ENCODE measurements around the gene PLPP1. TPM values are rescaled to one million over a fixed set of nuclear protein-coding genes. Genes with fewer than 3 reads are reported as not detected.

The PLPP1 gene
- total and polyA plus RNA-seq, 7 donors: 22.0 to 81.5 (median 40.6) TPM

DNA sequence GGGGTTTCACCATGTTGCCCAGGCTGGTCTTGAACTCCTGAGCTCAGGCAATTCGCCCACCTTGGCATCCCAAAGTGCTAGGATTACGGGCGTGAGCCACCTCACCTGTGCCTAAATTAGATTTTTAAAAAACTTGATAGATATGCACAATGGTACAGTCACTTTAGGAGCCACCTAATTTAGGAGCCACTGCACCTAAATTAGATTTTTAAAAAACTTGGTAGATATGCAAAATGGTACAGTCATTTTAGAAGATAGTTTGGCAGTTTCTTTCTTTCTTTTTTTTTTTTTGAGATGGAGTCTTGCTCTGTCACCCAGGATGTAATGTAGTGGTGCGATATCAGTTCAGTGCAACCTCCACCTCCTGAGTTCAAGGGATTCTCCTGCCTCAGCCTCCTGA lies 37.8 kb upstream of the PLPP1 start:
- Histone ChIP-seq H3K36me3 (ENCODE audit: insufficient read depth in 1 of 2, low read depth in 1 of 2) (no peaks in the 10 kb centered on the region), H3K27ac (no peak overlapping the region), H3K9me3 (no peaks in the 10 kb centered on the region), H3K4me1 (peaks cover 28% of the 10 kb centered on the region), H3K27me3 (ENCODE audit: insufficient read depth in 3 of 3, low read length in 2 of 3) (no peaks in the 10 kb centered on the region), H3K4me3 (no peak overlapping the region)
- no peak for TF ChIP-seq CTCF (IDR thresholded peaks at IDR 0.05)
- intact Hi-C loops (cut with DNase I): no loop called here
- WGBS, 3 donors: 95 to 97% (median 96%) methylated on average over 4 of the region's 4 CpGs
- no peak for ATAC-seq
- DNase-seq: no peak

- Histone ChIP-seq H3K27ac (no peak overlapping the region), H3K4me3 (no peak overlapping the region), H3K27me3 (ENCODE audit: insufficient read depth in 3 of 3, low read length in 2 of 3) (no peaks in the 10 kb centered on the region), H3K36me3 (ENCODE audit: insufficient read depth in 1 of 2, low read depth in 1 of 2) (no peaks in the 10 kb centered on the region), H3K9me3 (no peaks in the 10 kb centered on the region), H3K4me1 (peaks cover 22% of the 10 kb centered on the region)
- no peak for TF ChIP-seq CTCF (IDR thresholded peaks at IDR 0.05)
- ATAC-seq (no peak), DNase-seq (no peak)
- intact Hi-C loops (cut with DNase I): no loop called here
Observed at GRCh38 chr5:55572020-55572419, 37.3 kb upstream of the PLPP1 start.

DNA sequence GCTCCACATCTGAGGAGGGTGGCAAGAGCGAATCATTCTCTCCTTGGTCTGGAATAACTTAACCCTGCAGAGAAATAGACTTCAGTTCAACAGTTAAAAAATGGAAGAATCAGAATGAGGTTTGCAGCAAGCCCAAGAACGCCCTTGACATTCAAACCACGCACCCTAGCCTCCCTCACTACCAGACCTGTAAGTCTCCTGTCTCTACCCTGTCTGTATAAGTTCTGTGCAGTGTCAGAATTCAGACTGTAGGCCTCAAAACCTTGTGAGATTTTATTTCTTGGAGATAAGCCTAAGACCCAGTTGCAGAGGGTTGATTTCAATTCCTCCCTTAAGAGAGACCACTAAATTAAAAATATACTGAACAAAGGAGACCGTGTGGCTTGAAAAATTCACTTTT lies 35.8 kb upstream of the PLPP1 start:
- no peak for TF ChIP-seq CTCF (IDR thresholded peaks at IDR 0.05)
- no peak for ATAC-seq
- intact Hi-C loops (cut with DNase I): no loop called here
- Histone ChIP-seq H3K36me3 (ENCODE audit: insufficient read depth in 1 of 2, low read depth in 1 of 2) (no peaks in the 10 kb centered on the region), H3K4me1 (peaks cover 12% of the 10 kb centered on the region), H3K4me3 (no peak overlapping the region), H3K27me3 (ENCODE audit: insufficient read depth in 3 of 3, low read length in 2 of 3) (no peaks in the 10 kb centered on the region), H3K9me3 (no peaks in the 10 kb centered on the region), H3K27ac (no peak overlapping the region)
- 86 to 88% (median 87%) methylated on average over 4 of the region's 4 CpGs for WGBS, 3 donors
- no peak for DNase-seq

GRCh38 chr5:55570026-55570425 lies 35.3 kb upstream of the PLPP1 start:
- Histone ChIP-seq H3K36me3 (ENCODE audit: insufficient read depth in 1 of 2, low read depth in 1 of 2) (no peaks in the 10 kb centered on the region), H3K27me3 (ENCODE audit: insufficient read depth in 3 of 3, low read length in 2 of 3) (no peaks in the 10 kb centered on the region), H3K4me1 (peaks cover 12% of the 10 kb centered on the region), H3K4me3 (no peak overlapping the region), H3K9me3 (no peaks in the 10 kb centered on the region), H3K27ac (no peak overlapping the region)
- WGBS, 3 donors: 57 to 80% (median 64%) methylated on average over 2 of the region's 2 CpGs
- DNase-seq (no peak), ATAC-seq (peak in 3 of 4 donors; percentile 15 to 55 (median 26))
- TF ChIP-seq CTCF (IDR thresholded peaks at IDR 0.05): no peak
- intact Hi-C loops (cut with DNase I): no loop called here

- peak in 3 of 4 donors; percentile 19 to 73 (median 42) for ATAC-seq
- intact Hi-C loops (cut with DNase I): no loop called here
- H3K27ac ChIP-seq: peak overlapping the region; percentile 27
Observed at GRCh38 chr5:55569513-55569865, 34.7 kb upstream of the PLPP1 start.

More at GRCh38 chr5:55569513-55569865, 34.7 kb upstream of the PLPP1 start:
- peak overlapping the region; percentile 45 for H3K4me3 ChIP-seq
- H3K27me3 ChIP-seq (ENCODE audit: insufficient read depth in 3 of 3, low read length in 2 of 3): no peaks in the 10 kb centered on the region
- DNase-seq: no peak
- no peak for TF ChIP-seq CTCF (IDR thresholded peaks at IDR 0.05)
- no peaks in the 10 kb centered on the region for H3K36me3 ChIP-seq (ENCODE audit: insufficient read depth in 1 of 2, low read depth in 1 of 2)
- H3K4me1 ChIP-seq: peaks cover 12% of the 10 kb centered on the region
- WGBS, 3 donors: 63 to 77% (median 70%) methylated on average over 3 of the region's 3 CpGs
- H3K9me3 ChIP-seq: no peaks in the 10 kb centered on the region
